Adrenal gland (tissue), 5 donors: Measurements from ENCODE around the gene CD244.

Experiments used
- POLR2A ChIP-seq, 2 donors: fragments of 450-650 bp; IDR thresholded peaks; one replicate each; pipeline ENCODE4 v1.6.1; 2017; ENCODE audit warnings: antibody characterized with exemption in 2 of 2, mild to moderate bottlenecking in 2 of 2, moderate library complexity in 1 of 2
- TF ChIP-seq, protein P1 (sequence below), 6 experiments: fragments of 450-650 bp in 4 of 6; fragments of 200-600 bp in 2 of 6; sonication (generic) in 1 of 6; IDR thresholded peaks; 1 replicate in 5 of 6; 2 replicates in 1 of 6; pipeline versions ENCODE4 v1.5.1 to v1.8.0; 2016 to 2021; ENCODE audit warnings: antibody characterized with exemption in 6 of 6, mild to moderate bottlenecking in 2 of 6, moderate library complexity in 1 of 6
- donor health status: DM: no; HTN: no; CAD: no.

DNA sequence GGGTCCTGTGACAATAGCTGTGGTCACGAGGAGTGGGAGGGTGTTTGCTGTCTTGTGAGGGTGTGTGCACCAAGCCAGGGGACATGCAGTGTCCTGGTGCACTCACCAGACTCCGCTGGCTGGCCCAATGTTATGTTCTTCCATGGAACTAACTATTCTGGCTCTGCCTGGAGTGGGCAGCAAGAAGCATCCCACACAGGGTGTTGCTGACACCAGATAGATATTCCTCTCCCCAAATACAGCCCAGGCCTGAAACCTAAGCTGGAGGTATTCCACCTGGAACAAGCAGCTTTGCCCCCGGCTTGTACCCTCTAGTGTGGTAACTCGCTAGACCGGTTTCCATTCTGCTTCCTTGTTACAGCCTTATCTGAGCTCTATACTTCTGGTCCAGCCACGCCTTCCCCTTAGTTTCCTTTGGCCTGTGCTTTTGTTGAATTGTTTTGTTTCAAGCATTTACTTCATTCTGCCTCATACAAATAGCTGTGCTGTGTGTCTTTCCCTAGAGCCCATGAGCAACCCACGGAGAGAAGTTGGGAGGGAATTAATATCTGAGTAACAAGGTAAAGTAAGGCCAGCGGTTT lies 81.4 kb downstream of the CD244 start:
- TF ChIP-seq, protein P1, sequence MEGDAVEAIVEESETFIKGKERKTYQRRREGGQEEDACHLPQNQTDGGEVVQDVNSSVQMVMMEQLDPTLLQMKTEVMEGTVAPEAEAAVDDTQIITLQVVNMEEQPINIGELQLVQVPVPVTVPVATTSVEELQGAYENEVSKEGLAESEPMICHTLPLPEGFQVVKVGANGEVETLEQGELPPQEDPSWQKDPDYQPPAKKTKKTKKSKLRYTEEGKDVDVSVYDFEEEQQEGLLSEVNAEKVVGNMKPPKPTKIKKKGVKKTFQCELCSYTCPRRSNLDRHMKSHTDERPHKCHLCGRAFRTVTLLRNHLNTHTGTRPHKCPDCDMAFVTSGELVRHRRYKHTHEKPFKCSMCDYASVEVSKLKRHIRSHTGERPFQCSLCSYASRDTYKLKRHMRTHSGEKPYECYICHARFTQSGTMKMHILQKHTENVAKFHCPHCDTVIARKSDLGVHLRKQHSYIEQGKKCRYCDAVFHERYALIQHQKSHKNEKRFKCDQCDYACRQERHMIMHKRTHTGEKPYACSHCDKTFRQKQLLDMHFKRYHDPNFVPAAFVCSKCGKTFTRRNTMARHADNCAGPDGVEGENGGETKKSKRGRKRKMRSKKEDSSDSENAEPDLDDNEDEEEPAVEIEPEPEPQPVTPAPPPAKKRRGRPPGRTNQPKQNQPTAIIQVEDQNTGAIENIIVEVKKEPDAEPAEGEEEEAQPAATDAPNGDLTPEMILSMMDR (IDR thresholded peaks at IDR 0.05), result no peak
- no peak for TF ChIP-seq POLR2A (IDR thresholded peaks at IDR 0.05)
